Gastroesophageal sphincter (tissue), 4 donors: ENCODE measurements around the gene ZNF415. TPM values are rescaled to one million over a fixed set of nuclear protein-coding genes. Genes with fewer than 3 reads are reported as not detected.

Experiments used
- ATAC-seq: fragments of 150-250 bp; one replicate; pipeline ENCODE4 v1.9.1; 2016; ENCODE audit warnings: mild to moderate bottlenecking, moderate library complexity
- H3K27ac ChIP-seq, 4 donors: fragments of 200-600 bp; sonication (generic) in 3 of 4; 1 replicate in 3 of 4; 2 replicates in 1 of 4; pipeline ENCODE4 v1.5.1; 2016 to 2019
- H3K27me3 ChIP-seq: fragments of 200-600 bp; sonication (generic); one replicate; pipeline ENCODE4 v1.5.1; 2019
- H3K36me3 ChIP-seq, 2 donors: fragments of 200-600 bp; sonication (generic); one replicate each; pipeline ENCODE4 v1.5.1; 2019; ENCODE audit warnings: control low read depth in 1 of 2
- H3K4me1 ChIP-seq, 3 donors: fragments of 200-600 bp; sonication (generic); 1 replicate in 2 of 3; 2 replicates in 1 of 3; pipeline ENCODE4 v1.5.1; 2016 to 2019; ENCODE audit warnings: control low read depth in 2 of 3
- H3K4me3 ChIP-seq, 2 donors: fragments of 200-600 bp; sonication (generic); one replicate each; pipeline ENCODE4 v1.5.1; 2019; ENCODE audit warnings: mild to moderate bottlenecking in 1 of 2, moderate library complexity in 1 of 2
- H3K9me3 ChIP-seq, 3 donors: fragments of 200-600 bp; sonication (generic); one replicate each; pipeline ENCODE4 v1.5.1; 2017 to 2019; ENCODE audit warnings: control low read depth in 2 of 3
- EP300 ChIP-seq: sonication (generic); formaldehyde crosslinking; IDR thresholded peaks from one replicate; pipeline ENCODE4 v1.6.1; 2017; ENCODE audit warnings: antibody characterized with exemption, mild to moderate bottlenecking
- POLR2A ChIP-seq, 2 donors: fragments of 450-650 bp; IDR thresholded peaks; one replicate each; pipeline ENCODE4 v1.6.1; 2017; ENCODE audit warnings: antibody characterized with exemption in 2 of 2, mild to moderate bottlenecking in 2 of 2, moderate library complexity in 1 of 2
- POLR2AphosphoS5 ChIP-seq: sonication (generic); formaldehyde crosslinking; IDR thresholded peaks from one replicate; pipeline ENCODE4 v1.6.1; 2017; ENCODE audit warnings: antibody characterized with exemption
- WGBS, 2 donors: methylation state at CpG; one replicate each; pipeline ENCODE4 v1.1.5; 2018; ENCODE audit warnings: low coverage in 1 of 2; 5-methylcytosine and 5-hydroxymethylcytosine counted together
- total RNA-seq, 4 donors: library from RNA; depleted of rRNA; stranded (reverse); fragments of >200 nt; gene quantifications; one replicate each; pipeline ENCODE4 v1.1.0, GENCODE V29; 2016
- TF ChIP-seq, protein P1 (sequence below), 4 experiments: fragments of 200-600 bp in 2 of 4; fragments of 450-650 bp in 2 of 4; sonication (generic) in 1 of 4; IDR thresholded peaks; one replicate each; pipeline ENCODE4 v1.5.1; 2017 to 2019; ENCODE audit warnings: antibody characterized with exemption in 4 of 4, mild to moderate bottlenecking in 2 of 4, moderate library complexity in 2 of 4

ZNF415 gene
- total RNA-seq, 4 donors from 2014 or later: 8.6 to 35.0 (median 14.1) TPM

- Histone ChIP-seq H3K27me3 (no peaks in the 10 kb centered on the region), H3K27ac (no peak overlapping the region), H3K4me1 (peaks cover 0 to 27% (median 10%) of the 10 kb centered on the region in 3 donors), H3K36me3 (peaks cover 0 to 24% of the 10 kb centered on the region in 2 donors), H3K4me3 (no peak overlapping the region), H3K9me3 (peaks cover 0 to 44% (median 0%) of the 10 kb centered on the region in 3 donors)
- no peak for TF ChIP-seq EP300
- TF ChIP-seq, protein P1, sequence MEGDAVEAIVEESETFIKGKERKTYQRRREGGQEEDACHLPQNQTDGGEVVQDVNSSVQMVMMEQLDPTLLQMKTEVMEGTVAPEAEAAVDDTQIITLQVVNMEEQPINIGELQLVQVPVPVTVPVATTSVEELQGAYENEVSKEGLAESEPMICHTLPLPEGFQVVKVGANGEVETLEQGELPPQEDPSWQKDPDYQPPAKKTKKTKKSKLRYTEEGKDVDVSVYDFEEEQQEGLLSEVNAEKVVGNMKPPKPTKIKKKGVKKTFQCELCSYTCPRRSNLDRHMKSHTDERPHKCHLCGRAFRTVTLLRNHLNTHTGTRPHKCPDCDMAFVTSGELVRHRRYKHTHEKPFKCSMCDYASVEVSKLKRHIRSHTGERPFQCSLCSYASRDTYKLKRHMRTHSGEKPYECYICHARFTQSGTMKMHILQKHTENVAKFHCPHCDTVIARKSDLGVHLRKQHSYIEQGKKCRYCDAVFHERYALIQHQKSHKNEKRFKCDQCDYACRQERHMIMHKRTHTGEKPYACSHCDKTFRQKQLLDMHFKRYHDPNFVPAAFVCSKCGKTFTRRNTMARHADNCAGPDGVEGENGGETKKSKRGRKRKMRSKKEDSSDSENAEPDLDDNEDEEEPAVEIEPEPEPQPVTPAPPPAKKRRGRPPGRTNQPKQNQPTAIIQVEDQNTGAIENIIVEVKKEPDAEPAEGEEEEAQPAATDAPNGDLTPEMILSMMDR (IDR thresholded peaks at IDR 0.05): no peak
- no peak for ATAC-seq
- WGBS, 2 donors: 61 to 78% methylated on average over 3 of the region's 3 CpGs
Observed at GRCh38 chr19:53161123-53161522, 28.4 kb upstream of the ZNF415 start.

GRCh38 chr19:53160350-53160749 is 27.6 kb upstream of the ZNF415 start:
- peaks cover 0 to 36% (median 0%) of the 10 kb centered on the region in 3 donors for H3K9me3 ChIP-seq
- H3K36me3 ChIP-seq: peaks cover 0 to 24% of the 10 kb centered on the region in 2 donors
- peaks cover 0 to 28% (median 10%) of the 10 kb centered on the region in 3 donors for H3K4me1 ChIP-seq
- no peak overlapping the region for H3K27ac ChIP-seq
- H3K4me3 ChIP-seq: no peak overlapping the region
- TF ChIP-seq EP300: no peak
- TF ChIP-seq POLR2AphosphoS5: no peak
- no peak for TF ChIP-seq POLR2A (IDR thresholded peaks at IDR 0.05)
- TF ChIP-seq, protein P1 (IDR thresholded peaks at IDR 0.05): no peak
- WGBS, 2 donors: 87 to 100% methylated on average over 2 to 3 of the region's 3 CpGs
- ATAC-seq: no peak
- no peaks in the 10 kb centered on the region for H3K27me3 ChIP-seq

- H3K4me1 ChIP-seq: peaks cover 0 to 28% (median 10%) of the 10 kb centered on the region in 3 donors
- H3K27me3 ChIP-seq: no peaks in the 10 kb centered on the region
- H3K9me3 ChIP-seq: peaks cover 0 to 16% (median 0%) of the 10 kb centered on the region in 3 donors
- TF ChIP-seq EP300 (no peak), POLR2A (IDR thresholded peaks at IDR 0.05) (no peak), POLR2AphosphoS5 (no peak)
- TF ChIP-seq, protein P1 (IDR thresholded peaks at IDR 0.05): no peak
- peak; percentile 17 for ATAC-seq
- H3K36me3 ChIP-seq: peaks cover 0 to 35% of the 10 kb centered on the region in 2 donors
- WGBS, 2 donors: 2% methylated on average over 33 of the region's 41 CpGs; no CpG with 5 or more reads in 1 of the 2 donors
- H3K4me3 ChIP-seq: peak overlapping the region; percentile 62 to 66
- H3K27ac ChIP-seq: peak overlapping the region; percentile 41 to 85 (median 76)
Observed at GRCh38 chr19:53158119-53158656, 25.5 kb upstream of the ZNF415 start.

- TF ChIP-seq POLR2A (IDR thresholded peaks at IDR 0.05) (no peak), POLR2AphosphoS5 (no peak), EP300 (no peak)
- TF ChIP-seq, protein P1 (IDR thresholded peaks at IDR 0.05): no peak
- no peaks in the 10 kb centered on the region for H3K27me3 ChIP-seq
- H3K4me1 ChIP-seq: peaks cover 0 to 28% (median 10%) of the 10 kb centered on the region in 3 donors
- WGBS, 2 donors: 9 to 12% methylated on average over 6 to 7 of the region's 7 CpGs
- peaks cover 0 to 40% of the 10 kb centered on the region in 2 donors for H3K36me3 ChIP-seq
- H3K9me3 ChIP-seq: peaks cover 0 to 11% (median 0%) of the 10 kb centered on the region in 3 donors
- peak overlapping the region in 3 of 4 donors; percentile 72 to 85 (median 79) for H3K27ac ChIP-seq
- ATAC-seq: no peak
- peak overlapping the region; percentile 62 to 66 for H3K4me3 ChIP-seq
Observed at GRCh38 chr19:53157626-53158025, 24.9 kb upstream of the ZNF415 start.

GRCh38 chr19:53156850-53157249 is 24.1 kb upstream of the ZNF415 start:
- ATAC-seq: no peak
- 82 to 83% methylated on average over 9 of the region's 9 CpGs for WGBS, 2 donors
- Histone ChIP-seq H3K27me3 (no peaks in the 10 kb centered on the region), H3K4me1 (peaks cover 0 to 28% (median 10%) of the 10 kb centered on the region in 3 donors), H3K9me3 (peaks cover 0 to 11% (median 0%) of the 10 kb centered on the region in 3 donors), H3K27ac (peak overlapping the region in 1 of 4 donors; percentile 79), H3K4me3 (peak overlapping the region in 1 of 2 donors; percentile 66), H3K36me3 (peaks cover 0 to 48% of the 10 kb centered on the region in 2 donors)
- no peak for TF ChIP-seq POLR2AphosphoS5
- TF ChIP-seq POLR2A (IDR thresholded peaks at IDR 0.05): no peak
- TF ChIP-seq EP300: no peak
- TF ChIP-seq, protein P1 (IDR thresholded peaks at IDR 0.05): no peak
